Measurements from ENCODE around the gene POTEI.
A peak's percentile ranks its signal among the peaks of the same experiment; 100 is the strongest.
"Not testable (repeated sequence)": the region's sequence is repeated elsewhere in the genome, so short reads cannot be mapped to it uniquely, and the experiment has no call there.

DNA sequence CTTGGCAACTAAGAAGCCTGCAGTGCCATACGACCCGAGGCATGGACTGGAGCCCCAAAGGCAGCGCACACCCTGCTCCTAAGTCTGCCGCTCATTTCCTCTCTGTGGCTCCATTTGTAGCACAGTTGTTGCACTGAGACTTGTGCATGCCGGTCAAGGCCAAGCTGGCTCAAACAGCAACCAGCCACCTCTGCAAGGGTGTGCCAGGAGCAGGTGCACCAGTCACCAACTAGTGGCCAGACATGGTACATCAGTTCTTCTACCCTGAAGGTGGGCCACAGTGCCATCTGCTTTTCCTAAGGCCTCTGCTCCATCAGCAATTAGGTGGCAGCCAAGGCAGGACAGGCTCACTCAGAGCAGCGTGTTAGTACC lies 54.4 kb downstream of the POTEI start:
- TF ChIP-seq, protein P1, sequence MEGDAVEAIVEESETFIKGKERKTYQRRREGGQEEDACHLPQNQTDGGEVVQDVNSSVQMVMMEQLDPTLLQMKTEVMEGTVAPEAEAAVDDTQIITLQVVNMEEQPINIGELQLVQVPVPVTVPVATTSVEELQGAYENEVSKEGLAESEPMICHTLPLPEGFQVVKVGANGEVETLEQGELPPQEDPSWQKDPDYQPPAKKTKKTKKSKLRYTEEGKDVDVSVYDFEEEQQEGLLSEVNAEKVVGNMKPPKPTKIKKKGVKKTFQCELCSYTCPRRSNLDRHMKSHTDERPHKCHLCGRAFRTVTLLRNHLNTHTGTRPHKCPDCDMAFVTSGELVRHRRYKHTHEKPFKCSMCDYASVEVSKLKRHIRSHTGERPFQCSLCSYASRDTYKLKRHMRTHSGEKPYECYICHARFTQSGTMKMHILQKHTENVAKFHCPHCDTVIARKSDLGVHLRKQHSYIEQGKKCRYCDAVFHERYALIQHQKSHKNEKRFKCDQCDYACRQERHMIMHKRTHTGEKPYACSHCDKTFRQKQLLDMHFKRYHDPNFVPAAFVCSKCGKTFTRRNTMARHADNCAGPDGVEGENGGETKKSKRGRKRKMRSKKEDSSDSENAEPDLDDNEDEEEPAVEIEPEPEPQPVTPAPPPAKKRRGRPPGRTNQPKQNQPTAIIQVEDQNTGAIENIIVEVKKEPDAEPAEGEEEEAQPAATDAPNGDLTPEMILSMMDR (conservative IDR thresholded peaks at IDR 0.05) = peak; percentile 29; the same call in 1 of the 2 replicates
- not testable (repeated sequence) for TF ChIP-seq EZH2 (IDR thresholded peaks at IDR 0.05; ENCODE audit: low read depth)

All from PC-9 (cell line).